KOPT-K1 (cell line): Measurements from ENCODE around the gene MIEF2.

Source experiments
- H3K27ac ChIP-seq: fragments of 200-600 bp; sonication (generic); 2 replicates; pipeline ENCODE4 v1.5.1; 2016; ENCODE audit warnings: antibody characterized with exemption, mild to moderate bottlenecking, low read depth, low read length; ENCODE audit not compliant: poor library complexity, severe bottlenecking
- H3K36me3 ChIP-seq: fragments of 200-600 bp; sonication (generic); 2 replicates; pipeline ENCODE4 v1.5.1; 2017; ENCODE audit warnings: antibody characterized with exemption, mild to moderate bottlenecking, low read length, moderate library complexity; ENCODE audit not compliant: insufficient read depth
- H3K9me3 ChIP-seq: fragments of 200-600 bp; sonication (generic); 2 replicates; pipeline ENCODE4 v1.5.1; 2017; ENCODE audit warnings: antibody characterized with exemption, low read length, mild to moderate bottlenecking; ENCODE audit not compliant: insufficient read depth, poor library complexity, severe bottlenecking

MIEF2 gene

DNA sequence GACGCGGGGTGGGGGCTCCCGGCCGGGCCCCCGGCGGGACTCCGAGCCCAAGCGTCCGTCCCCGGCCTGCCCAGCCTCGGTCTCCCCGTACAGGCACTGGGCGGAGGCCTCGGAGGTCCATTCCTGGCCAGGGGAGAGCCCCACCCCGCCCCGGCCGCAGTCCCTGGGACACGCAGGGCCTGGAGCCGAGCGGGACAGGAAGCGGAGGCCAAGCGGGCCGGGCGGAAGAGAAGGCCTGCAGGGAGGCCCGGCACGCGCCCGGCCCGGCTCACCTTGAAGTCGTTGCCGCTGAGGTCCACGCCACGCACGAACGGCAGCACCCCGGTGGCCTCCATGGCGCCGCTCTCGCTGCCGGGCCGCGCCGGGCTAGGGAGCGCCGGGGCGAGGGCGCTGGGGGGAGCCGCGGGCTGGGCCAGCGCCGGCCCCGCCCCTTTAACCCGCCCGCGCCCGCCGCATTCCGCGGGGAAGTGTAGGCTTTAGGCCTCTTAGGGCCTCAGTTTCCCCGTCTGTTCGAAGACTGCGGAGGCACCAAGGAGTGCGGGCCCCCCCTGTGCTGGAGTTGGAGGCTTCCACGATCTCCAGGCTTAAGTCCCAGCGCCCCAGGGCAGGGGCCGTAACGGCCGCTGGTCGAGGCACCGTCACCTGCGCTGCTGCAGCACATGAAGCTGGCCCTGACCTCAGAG lies 2.0 kb upstream of the MIEF2 start, which contains the start of gene FLII:
FLII (minus strand) TSS at position 383 of the 683 bp plus-strand sequence; CDS start at position 335, 48 bp downstream.
- Histone ChIP-seq H3K27ac (peak within 1 kb of the TSS; percentile 80), H3K9me3 (no peaks in the 10 kb centered on the region), H3K36me3 (peaks cover 36% of the 10 kb centered on the region)

DNA sequence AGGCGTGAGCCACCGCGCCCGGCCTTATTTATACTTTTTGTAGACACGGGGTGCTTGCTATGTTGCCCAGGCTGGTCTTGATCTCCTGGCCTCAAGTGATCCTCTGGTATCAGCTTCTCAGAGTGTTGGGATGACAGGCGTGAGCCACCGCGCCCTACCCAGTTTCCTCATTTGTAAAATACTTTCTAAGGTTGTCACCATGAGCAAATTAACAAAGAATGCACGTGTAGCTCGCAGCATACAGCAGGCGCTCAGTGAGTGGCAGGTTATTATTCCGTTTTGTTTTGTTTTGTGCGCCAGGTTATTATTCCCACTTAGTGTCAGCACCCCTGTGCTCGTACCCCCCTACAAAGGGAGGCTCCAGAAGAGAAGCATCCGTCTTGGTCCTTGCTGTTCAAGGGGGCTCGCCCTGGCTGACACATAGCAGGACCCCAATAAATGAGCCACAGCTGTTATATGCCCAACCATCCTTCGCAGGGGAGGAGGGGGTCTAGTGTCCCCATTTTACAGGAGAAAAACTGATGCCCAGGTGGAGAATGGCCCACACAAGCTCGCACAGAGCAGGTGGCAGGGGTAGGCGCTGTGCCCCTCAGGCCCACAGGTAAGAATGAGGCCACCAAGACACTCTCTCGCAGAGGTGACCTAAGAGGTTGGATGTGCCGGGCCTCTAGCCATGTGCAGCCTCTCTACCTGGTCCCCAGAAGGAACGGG lies 686 bp upstream of the MIEF2 start:
- Histone ChIP-seq H3K27ac (peak overlapping the region; percentile 71), H3K36me3 (peaks cover 34% of the 10 kb centered on the region), H3K9me3 (no peaks in the 10 kb centered on the region)

DNA sequence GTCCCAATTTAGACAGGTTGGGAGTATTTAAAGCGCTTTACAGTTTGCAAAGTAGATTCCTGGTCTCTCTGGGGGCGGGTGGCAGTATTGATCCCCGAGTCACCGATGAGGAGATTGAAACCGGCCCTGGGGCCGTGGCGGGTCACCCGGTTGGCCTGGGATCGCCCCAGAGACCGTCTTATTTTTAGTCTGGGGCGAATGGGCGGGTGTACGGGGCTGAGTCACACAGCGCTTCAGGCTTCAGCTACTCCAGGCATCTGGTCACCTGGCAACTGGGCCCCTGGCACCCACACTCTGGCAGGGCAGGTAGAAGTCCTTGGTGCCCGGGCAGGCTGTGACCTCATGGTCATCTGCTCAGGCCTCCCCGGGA lies 669 bp downstream of the MIEF2 start:
- peaks cover 27% of the 10 kb centered on the region for H3K36me3 ChIP-seq
- peak overlapping the region; percentile 71 for H3K27ac ChIP-seq
- no peaks in the 10 kb centered on the region for H3K9me3 ChIP-seq

DNA sequence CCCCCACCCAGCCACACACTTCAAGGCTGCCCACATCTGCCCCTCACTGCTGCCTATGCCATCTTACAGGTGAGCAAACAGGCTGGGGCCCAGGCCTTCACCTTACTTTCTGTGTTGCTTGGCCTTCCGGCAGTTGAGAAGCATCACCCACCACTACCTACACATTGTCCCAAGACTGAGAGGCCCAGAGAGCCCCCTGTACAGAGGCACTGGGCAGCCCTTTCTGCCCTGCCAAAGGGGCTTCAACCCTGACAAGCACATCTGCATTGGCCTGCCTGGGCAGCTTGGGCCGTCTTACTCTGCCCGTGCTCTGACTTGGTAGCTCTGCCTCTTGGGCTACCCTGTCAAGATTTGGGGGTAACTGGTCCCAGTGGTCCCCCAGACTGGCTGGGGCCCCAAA lies 1.2 kb downstream of the MIEF2 start:
- H3K36me3 ChIP-seq, result peaks cover 23% of the 10 kb centered on the region; the same call in 1 of the 2 replicates
- peak overlapping the region; percentile 71 for H3K27ac ChIP-seq
- no peaks in the 10 kb centered on the region for H3K9me3 ChIP-seq

DNA sequence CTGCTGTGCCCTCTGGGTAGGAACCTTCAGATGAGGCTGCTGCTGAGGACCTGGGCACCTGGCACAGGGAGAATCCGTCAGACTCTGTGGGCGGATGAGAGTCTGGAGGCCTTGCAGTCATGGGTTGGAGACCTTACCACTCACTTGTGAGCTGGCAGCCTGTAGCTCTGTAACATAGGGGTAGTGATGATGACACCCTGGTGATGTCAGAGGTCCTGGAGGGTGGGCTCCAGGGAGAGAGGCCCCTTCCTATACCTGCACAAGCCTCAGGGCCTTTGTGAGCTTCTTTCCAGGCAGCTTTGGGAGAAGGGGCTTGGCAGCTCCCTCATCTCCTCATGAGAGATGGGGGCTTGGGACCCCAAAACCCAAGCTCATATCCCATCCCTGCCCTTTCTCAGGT lies 1.6 kb downstream of the MIEF2 start:
- H3K9me3 ChIP-seq, result no peaks in the 10 kb centered on the region
- peaks cover 23% of the 10 kb centered on the region; the same call in 1 of the 2 replicates for H3K36me3 ChIP-seq
- H3K27ac ChIP-seq, result no peak overlapping the region

DNA sequence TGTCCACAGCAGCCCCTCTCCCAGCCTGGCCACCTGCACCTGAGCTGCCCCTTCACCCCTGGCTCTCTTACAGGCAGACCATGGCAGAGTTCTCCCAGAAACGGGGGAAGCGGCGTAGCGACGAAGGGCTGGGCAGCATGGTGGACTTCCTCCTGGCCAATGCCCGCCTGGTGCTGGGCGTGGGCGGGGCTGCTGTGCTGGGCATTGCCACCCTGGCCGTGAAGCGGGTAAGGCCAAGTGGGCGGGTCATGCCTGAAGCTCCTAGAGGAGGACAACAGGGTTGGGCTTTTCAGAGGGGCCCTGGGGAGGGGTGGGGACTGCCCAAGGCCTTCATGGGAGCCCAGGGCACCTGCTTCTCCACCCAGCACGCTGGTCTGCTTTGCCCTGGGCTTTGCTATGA lies 2.2 kb downstream of the MIEF2 start:
- Histone ChIP-seq H3K36me3 (peaks cover 23% of the 10 kb centered on the region; the same call in 1 of the 2 replicates), H3K27ac (no peak overlapping the region), H3K9me3 (no peaks in the 10 kb centered on the region)

DNA sequence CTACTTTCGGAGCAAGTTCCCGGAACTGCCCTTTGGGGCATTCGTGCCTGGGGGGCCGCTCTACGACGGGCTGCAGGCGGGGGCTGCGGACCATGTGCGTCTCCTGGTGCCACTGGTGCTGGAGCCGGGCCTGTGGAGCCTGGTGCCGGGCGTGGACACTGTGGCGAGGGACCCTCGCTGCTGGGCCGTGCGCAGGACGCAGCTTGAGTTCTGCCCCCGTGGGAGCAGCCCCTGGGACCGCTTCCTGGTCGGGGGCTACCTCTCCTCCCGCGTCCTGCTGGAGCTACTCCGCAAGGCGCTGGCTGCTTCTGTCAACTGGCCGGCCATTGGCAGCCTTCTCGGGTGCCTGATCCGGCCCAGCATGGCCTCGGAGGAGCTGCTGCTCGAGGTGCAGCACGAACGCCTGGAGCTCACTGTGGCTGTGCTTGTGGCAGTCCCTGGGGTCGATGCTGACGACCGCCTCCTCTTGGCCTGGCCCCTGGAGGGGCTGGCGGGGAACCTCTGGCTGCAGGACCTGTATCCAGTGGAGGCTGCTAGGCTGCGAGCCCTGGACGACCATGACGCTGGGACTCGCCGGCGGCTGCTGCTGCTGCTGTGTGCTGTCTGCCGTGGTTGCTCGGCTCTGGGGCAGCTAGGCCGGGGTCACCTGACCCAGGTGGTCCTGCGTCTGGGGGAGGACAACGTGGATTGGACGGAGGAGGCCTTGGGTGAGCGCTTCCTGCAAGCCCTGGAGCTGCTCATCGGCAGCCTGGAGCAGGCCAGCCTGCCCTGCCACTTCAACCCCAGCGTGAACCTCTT lies 3.6 kb downstream of the MIEF2 start:
- Histone ChIP-seq H3K36me3 (peaks cover 24% of the 10 kb centered on the region; the same call in 1 of the 2 replicates), H3K27ac (no peak overlapping the region), H3K9me3 (no peaks in the 10 kb centered on the region)

DNA sequence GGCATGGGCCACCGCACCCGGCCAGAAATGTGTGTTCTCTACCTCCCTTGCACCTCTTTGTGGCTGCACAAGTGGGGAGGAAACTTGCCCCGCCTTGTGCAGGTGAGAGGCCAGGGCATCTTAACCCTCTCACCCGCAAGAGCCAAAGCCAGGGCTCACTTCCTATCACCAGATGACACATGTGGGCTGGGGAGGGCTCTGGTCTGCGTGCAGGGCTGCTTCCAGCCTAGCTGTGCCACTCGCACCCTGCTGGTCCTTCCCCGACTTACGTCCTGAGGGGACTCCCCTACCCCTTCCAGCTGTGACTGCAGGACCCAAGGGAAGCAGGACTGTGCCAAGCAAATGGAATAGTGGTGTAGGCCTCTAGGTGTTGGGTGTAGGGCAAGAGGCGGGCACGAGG lies 6.9 kb downstream of the MIEF2 start:
- Histone ChIP-seq H3K36me3 (peaks cover 57% of the 10 kb centered on the region), H3K9me3 (no peaks in the 10 kb centered on the region), H3K27ac (no peak overlapping the region)

DNA sequence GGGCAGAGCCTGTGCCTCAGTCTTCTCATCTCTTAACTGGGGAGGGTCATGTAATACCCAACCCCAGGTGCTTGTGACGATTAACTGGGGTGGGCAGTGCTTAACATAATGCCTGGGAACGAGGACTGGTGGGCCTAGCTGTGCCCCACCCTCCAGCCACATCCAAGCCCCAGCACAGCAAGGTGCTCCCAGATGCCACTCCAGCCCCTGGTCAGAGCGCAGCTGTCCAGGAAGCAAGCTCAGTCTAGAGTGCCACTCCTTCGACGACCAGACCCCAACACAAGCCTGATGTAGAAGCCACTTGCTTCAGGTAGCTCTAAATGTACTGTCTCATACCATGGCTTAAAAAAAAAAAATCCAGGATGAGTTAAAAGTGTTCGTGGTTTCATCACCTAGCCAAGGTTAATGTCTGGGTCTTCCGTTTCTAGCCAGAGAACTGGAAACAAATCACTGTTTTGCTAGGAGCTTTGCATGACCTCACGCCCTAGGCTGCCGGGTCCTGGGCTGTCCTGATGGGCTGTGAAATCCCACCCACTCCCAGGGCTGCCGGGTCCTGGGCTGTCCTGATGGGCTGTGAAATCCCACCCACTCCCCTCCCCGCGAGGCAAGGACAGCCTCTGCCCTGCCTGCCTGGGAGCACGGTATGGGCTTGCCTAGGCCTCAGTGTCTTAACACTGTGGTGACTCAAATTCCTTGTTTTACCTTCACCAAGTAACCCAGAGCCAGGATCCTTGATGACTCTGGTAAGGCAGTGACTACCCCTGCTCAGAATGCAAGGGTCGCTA lies 7.7 kb downstream of the MIEF2 start:
- Histone ChIP-seq H3K27ac (no peak overlapping the region), H3K9me3 (no peaks in the 10 kb centered on the region), H3K36me3 (peaks cover 61% of the 10 kb centered on the region)

DNA sequence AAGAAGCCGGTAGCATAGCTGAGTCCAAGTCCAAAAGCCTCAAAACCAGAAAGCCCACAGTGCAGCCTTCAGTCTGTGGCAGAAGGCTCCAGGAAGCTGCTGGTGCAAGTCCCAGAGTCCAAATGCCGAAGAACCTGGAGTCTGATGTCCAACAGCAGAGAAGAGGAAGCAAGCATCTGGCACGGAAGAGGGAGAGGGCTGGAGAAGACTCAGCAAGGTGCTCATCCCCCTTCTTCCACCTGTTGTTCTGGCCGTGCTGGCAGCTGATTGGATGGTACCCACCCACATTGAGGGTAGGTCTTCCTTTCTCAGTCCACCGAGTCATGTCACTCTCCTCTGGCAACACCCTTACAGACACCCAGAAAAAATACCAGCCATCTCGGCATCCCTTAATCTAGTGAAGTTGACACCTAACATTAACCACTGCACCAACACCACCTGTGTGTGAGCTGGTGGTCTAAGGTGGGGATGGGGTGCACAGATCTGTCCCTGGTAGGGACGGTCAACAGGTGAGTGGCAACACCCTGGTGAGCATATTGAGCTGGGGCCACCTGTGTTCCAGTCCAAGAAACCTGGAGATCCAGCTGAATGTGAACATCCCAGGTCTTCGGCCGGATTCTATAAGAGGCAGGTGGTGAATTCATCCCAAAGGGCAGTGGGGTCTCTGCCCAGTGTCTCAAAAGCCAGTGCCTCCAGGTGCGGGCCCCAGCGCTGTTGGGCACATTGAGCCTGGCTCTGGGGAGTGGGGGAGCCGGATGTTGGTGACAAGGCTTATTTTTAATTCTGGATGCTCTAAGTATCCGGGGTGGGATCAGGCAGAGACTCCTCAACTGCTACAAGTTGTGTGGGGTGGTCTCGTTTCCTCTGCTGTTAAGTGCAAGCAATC lies 9.8 kb downstream of the MIEF2 start:
- Histone ChIP-seq H3K27ac (no peak overlapping the region), H3K9me3 (no peaks in the 10 kb centered on the region), H3K36me3 (peaks cover 63% of the 10 kb centered on the region)

DNA sequence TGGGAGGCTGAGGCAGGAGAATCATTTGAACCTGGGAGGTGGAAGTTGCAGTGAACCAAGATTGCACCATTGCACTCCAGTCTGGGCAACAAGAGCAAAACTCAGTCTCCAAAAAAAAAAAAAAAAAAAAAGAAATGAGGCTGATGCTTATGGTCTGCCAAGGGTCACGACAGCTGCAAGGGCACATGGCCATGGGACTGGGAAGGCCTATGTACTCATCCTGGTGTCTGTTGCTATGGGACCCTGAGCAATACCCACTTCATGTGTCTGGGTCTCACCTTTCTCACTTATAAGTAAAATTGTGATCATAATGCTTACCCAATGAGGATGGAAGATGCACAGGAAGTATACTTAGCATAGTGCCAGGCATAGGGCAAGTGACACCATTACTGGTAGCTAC lies 16.6 kb downstream of the MIEF2 start:
- Histone ChIP-seq H3K36me3 (peaks cover 99% of the 10 kb centered on the region), H3K27ac (no peak overlapping the region), H3K9me3 (no peaks in the 10 kb centered on the region)

DNA sequence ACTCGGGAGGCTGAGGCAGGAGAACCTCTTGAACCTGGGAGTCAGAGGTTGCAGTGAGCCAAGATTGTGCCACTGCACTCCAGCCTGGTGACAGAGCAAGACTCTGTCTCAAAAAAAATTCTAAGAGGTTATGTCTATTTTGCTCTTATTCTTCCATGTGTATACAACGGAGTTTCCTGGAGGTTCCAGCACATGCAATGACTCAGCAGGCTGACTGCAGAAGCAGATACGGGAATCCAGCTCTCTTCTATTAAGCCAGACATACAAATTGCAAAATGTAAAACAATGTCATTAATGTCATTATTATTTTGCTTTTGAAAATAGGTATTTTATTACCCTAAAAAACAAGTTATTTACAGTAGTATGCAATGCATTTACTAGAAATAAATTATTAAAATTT lies 18.4 kb downstream of the MIEF2 start:
- Histone ChIP-seq H3K27ac (no peak overlapping the region), H3K9me3 (no peaks in the 10 kb centered on the region), H3K36me3 (peaks cover 99% of the 10 kb centered on the region)

DNA sequence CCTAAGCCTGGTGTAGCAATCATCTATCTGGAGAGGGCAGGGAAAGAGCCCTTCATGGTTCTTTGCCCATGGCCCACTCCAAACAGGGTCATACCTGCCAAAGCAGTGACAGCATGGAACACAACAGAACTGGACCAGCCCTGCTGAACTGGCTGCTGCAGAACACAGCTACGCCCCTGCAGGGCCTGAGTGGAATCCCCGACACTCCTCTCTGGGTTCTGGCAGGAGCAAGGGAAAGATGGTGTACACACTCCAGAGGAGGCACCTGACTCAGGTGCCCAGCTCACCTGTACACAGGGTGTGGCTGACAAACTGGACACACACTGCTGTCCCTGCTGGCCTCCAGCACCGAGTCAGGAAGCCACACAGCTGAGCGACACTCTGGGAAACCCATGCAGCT lies 19.8 kb downstream of the MIEF2 start:
- Histone ChIP-seq H3K9me3 (no peaks in the 10 kb centered on the region), H3K27ac (no peak overlapping the region), H3K36me3 (peaks cover 100% of the 10 kb centered on the region)
